Measurements from ENCODE around the gene AGA.

Gene AGA

GRCh38 chr4:177441803-177442622 is at the start of gene AGA:
Gene AGA (minus strand): TSS chr4:177442437. CDS start chr4:177442375, 62 bp downstream.
- peak; percentile 98 for DNase-seq

- no peak for DNase-seq
These were observed 49.8 kb upstream of the AGA start for GRCh38 chr4:177492022-177492421.

- no peak for DNase-seq
These were observed 48.5 kb upstream of the AGA start for GRCh38 chr4:177490769-177491168.

- DNase-seq = no peak
These were observed 47.4 kb upstream of the AGA start for GRCh38 chr4:177489471-177490246.

GRCh38 chr4:177487977-177488376 is 45.7 kb upstream of the AGA start:
- no peak for DNase-seq

- no peak for DNase-seq
These were observed 43.3 kb upstream of the AGA start for GRCh38 chr4:177485528-177485927.

- no peak for DNase-seq
These were observed 42.4 kb upstream of the AGA start for GRCh38 chr4:177484613-177485021.

GRCh38 chr4:177483760-177484159 is 41.5 kb upstream of the AGA start:
- no peak for DNase-seq

- DNase-seq = no peak
These were observed 41.0 kb upstream of the AGA start for GRCh38 chr4:177483271-177483670.

- no peak for DNase-seq
These were observed 40.1 kb upstream of the AGA start for GRCh38 chr4:177482367-177482766.

- no peak for DNase-seq
These were observed 38.6 kb upstream of the AGA start for GRCh38 chr4:177480795-177481194.

- no peak for DNase-seq
These were observed 36.8 kb upstream of the AGA start for GRCh38 chr4:177479063-177479462.

- no peak for DNase-seq
These were observed 36.3 kb upstream of the AGA start for GRCh38 chr4:177478496-177478895.

- DNase-seq = no peak
These were observed 31.8 kb upstream of the AGA start for GRCh38 chr4:177473991-177474390.

- DNase-seq = no peak
These were observed 21.8 kb upstream of the AGA start for GRCh38 chr4:177464026-177464425.

GRCh38 chr4:177461606-177462005 is 19.4 kb upstream of the AGA start:
- DNase-seq = no peak

- no peak for DNase-seq
These were observed 18.2 kb upstream of the AGA start for GRCh38 chr4:177460460-177460859.

GRCh38 chr4:177455561-177455970 is 13.3 kb upstream of the AGA start:
- DNase-seq = no peak

- no peak for DNase-seq
These were observed 10.9 kb upstream of the AGA start for GRCh38 chr4:177453116-177453515.

- no peak for DNase-seq
These were observed 8.9 kb upstream of the AGA start for GRCh38 chr4:177451108-177451500.

GRCh38 chr4:177450426-177451107 is 8.3 kb upstream of the AGA start:
- DNase-seq = no peak

GRCh38 chr4:177448850-177449249 is 6.6 kb upstream of the AGA start:
- no peak for DNase-seq

GRCh38 chr4:177447417-177448004 is 5.3 kb upstream of the AGA start:
- DNase-seq = no peak
